GM23338 (cell line): ENCODE results near the gene WDCP. TPM values are rescaled to one million over a fixed set of nuclear protein-coding genes. Genes with fewer than 3 reads are reported as not detected.

ENCODE experiments used
- ATAC-seq: fragments of 200-7000 bp; cut with Tn5 transposase; 3 replicates; pipeline ENCODE4 v1.9.1; 2020
- DNase-seq: peaks from one replicate; pipeline ENCODE4 v3.0.0-alpha.2; 2015; ENCODE audit warnings: low spot score
- H2AFZ ChIP-seq: fragments of 200-600 bp; sonication (generic); 2 replicates; pipeline ENCODE4 v1.8.0; 2016; ENCODE audit warnings: antibody characterized with exemption, mild to moderate bottlenecking, moderate library complexity
- H3F3A ChIP-seq: fragments of 200-600 bp; sonication (generic); replicated peaks from 2 replicates; pipeline ENCODE4 v1.8.0; 2017; ENCODE audit warnings: antibody characterized with exemption, mixed run types, low read depth
- H3K27ac ChIP-seq: fragments of 200-600 bp; sonication (generic); 2 replicates; pipeline ENCODE4 v1.6.1; 2016; ENCODE audit warnings: low read depth
- H3K27me3 ChIP-seq: fragments of 200-600 bp; sonication (generic); 2 replicates; pipeline ENCODE4 v1.8.0; 2016; ENCODE audit warnings: mild to moderate bottlenecking, mixed run types, moderate library complexity; ENCODE audit not compliant: insufficient read depth
- H3K36me3 ChIP-seq: fragments of 200-600 bp; sonication (generic); 2 replicates; pipeline ENCODE4 v1.8.0; 2016; ENCODE audit warnings: mild to moderate bottlenecking; ENCODE audit not compliant: insufficient read depth
- H3K4me1 ChIP-seq: fragments of 200-600 bp; sonication (generic); 2 replicates; pipeline ENCODE4 v1.8.0; 2016; ENCODE audit warnings: mild to moderate bottlenecking, moderate library complexity; ENCODE audit not compliant: insufficient read depth
- H3K4me2 ChIP-seq: fragments of 200-600 bp; sonication (generic); 2 replicates; pipeline ENCODE4 v1.7.1; 2017; ENCODE audit warnings: mixed run types
- H3K4me3 ChIP-seq: fragments of 200-600 bp; sonication (generic); 2 replicates; pipeline ENCODE4 v1.6.1; 2016; ENCODE audit warnings: mixed run types
- H3K79me2 ChIP-seq: fragments of 200-600 bp; sonication (generic); replicated peaks from 2 replicates; pipeline ENCODE4 v1.8.0; 2017; ENCODE audit warnings: mild to moderate bottlenecking; ENCODE audit not compliant: insufficient read depth
- H3K9me2 ChIP-seq: fragments of 200-600 bp; sonication (generic); 2 replicates; pipeline ENCODE4 v1.8.0; 2017; ENCODE audit not compliant: insufficient read depth
- H4K20me1 ChIP-seq: fragments of 200-600 bp; sonication (generic); replicated peaks from 2 replicates; pipeline ENCODE4 v1.8.0; 2017; ENCODE audit warnings: mild to moderate bottlenecking; ENCODE audit not compliant: insufficient read depth
- H3K27ac Mint-ChIP-seq: 2 replicates; pipeline ENCODE4 v1.8.0; 2020; ENCODE audit warnings: inconsistent platforms, mild to moderate bottlenecking, moderate library complexity, mixed read lengths
- H3K27me3 Mint-ChIP-seq: 3 replicates; pipeline ENCODE4 v1.8.0; 2022; ENCODE audit warnings: low read depth, mild to moderate bottlenecking, moderate library complexity, mixed read lengths, inconsistent platforms; ENCODE audit not compliant: insufficient read depth, poor library complexity
- H3K36me3 Mint-ChIP-seq: 3 replicates; pipeline ENCODE4 v1.8.0; 2021; ENCODE audit warnings: low read depth, mild to moderate bottlenecking, inconsistent platforms, moderate library complexity, mixed read lengths
- H3K4me1 Mint-ChIP-seq: 3 replicates; pipeline ENCODE4 v1.8.0; 2020; ENCODE audit warnings: mild to moderate bottlenecking, inconsistent platforms, mixed read lengths
- H3K4me3 Mint-ChIP-seq: 3 replicates; pipeline ENCODE4 v1.8.0; 2021; ENCODE audit warnings: moderate library complexity, mild to moderate bottlenecking, inconsistent platforms, mixed read lengths
- H3K9me3 Mint-ChIP-seq: 3 replicates; pipeline ENCODE4 v1.8.0; 2020; ENCODE audit warnings: moderate library complexity, mild to moderate bottlenecking, inconsistent platforms, mixed read lengths
- EZH2phosphoT487 ChIP-seq: fragments of 200-600 bp; sonication (generic); IDR thresholded peaks from one replicate; pipeline ENCODE4 v1.8.1; 2018; ENCODE audit warnings: antibody characterized with exemption; ENCODE audit not compliant: unreplicated experiment
- JUNB ChIP-seq: IDR thresholded peaks from one replicate; pipeline ENCODE4 v1.6.1; 2016; ENCODE audit warnings: antibody characterized with exemption; ENCODE audit not compliant: unreplicated experiment
- ZNF114 ChIP-seq: fragments of 250-450 bp; sonication (Bioruptor Pico); IDR thresholded peaks from 2 replicates; pipeline ENCODE4 v1.5.0; 2020; ENCODE audit warnings: mild to moderate bottlenecking, moderate library complexity
- ZNF331 ChIP-seq: fragments of 250-450 bp; sonication (Bioruptor Pico); IDR thresholded peaks from 2 replicates; pipeline ENCODE4 v1.5.0; 2020; ENCODE audit warnings: low read depth, mild to moderate bottlenecking, moderate library complexity
- ZNF462 ChIP-seq: fragments of 250-450 bp; sonication (Bioruptor Pico); IDR thresholded peaks from 2 replicates; pipeline ENCODE4 v1.5.0; 2020; ENCODE audit warnings: mild to moderate bottlenecking, moderate library complexity
- polyA plus RNA-seq: library from polyadenylated mRNA; unstranded; fragments of >200 nt; fragmentation: Nextera tagmentation; extraction: Ambion mirVana; gene quantifications from 2 replicates; pipeline ENCODE4 v1.2.1, GENCODE V29; 2016
- total RNA-seq: library from RNA; depleted of rRNA; stranded (reverse); fragments of >200 nt; shearing (Covaris generic); gene quantifications from 2 replicates; pipeline ENCODE4 v1.2.3, GENCODE V29; 2014

The WDCP gene
- total and polyA plus RNA-seq, 2 experiments from 2014 or later, result 10.5 to 28.6 TPM

GRCh38 chr2:24046599-24046929, 627 bp downstream of the WDCP start:
- Histone ChIP-seq H2AFZ (no peak overlapping the region), H3K4me3 (peak overlapping the region; percentile 64), H3K27me3 (no peaks in the 10 kb centered on the region), H3K9me2 (no peaks in the 10 kb centered on the region), H3K4me1 (peaks cover 30% of the 10 kb centered on the region), H3K36me3 (no peaks in the 10 kb centered on the region), H3K79me2 (peaks cover 66% of the 10 kb centered on the region), H3F3A (peaks cover 20% of the 10 kb centered on the region; the same call in 1 of the 2 replicates), H3K4me2 (peak overlapping the region; percentile 88), H4K20me1 (no peaks in the 10 kb centered on the region; the same call in 1 of the 2 replicates), H3K27ac (no peak overlapping the region)
- peaks cover 7% of the 10 kb centered on the region for H3K36me3 Mint-ChIP-seq
- DNase-seq (no peak), ATAC-seq (no peak)
- H3K4me1 Mint-ChIP-seq, result peaks cover 22% of the 10 kb centered on the region
- H3K9me3 Mint-ChIP-seq, result no peaks in the 10 kb centered on the region
- TF ChIP-seq ZNF114 (CRISPR knock-in tag), result no peak
- TF ChIP-seq ZNF462 (CRISPR knock-in tag), result no peak
- no peak for TF ChIP-seq JUNB
- no peak for TF ChIP-seq EZH2phosphoT487
- TF ChIP-seq ZNF331, result no peak
- H3K4me3 Mint-ChIP-seq, result peak overlapping the region; percentile 96
- H3K27me3 Mint-ChIP-seq, result peaks cover 7% of the 10 kb centered on the region
- H3K27ac Mint-ChIP-seq, result no peak overlapping the region
